Parathyroid adenoma (tissue), 2 donors: ENCODE measurements around the gene NDUFAF2.
"Not testable (repeated sequence)": the region's sequence is repeated elsewhere in the genome, so short reads cannot be mapped to it uniquely, and the experiment has no call there.

Experiments
- H2AFZ ChIP-seq: fragments of 300-600 bp; sonication (generic); one replicate; pipeline ENCODE4 v1.7.0; 2017; ENCODE audit warnings: antibody characterized with exemption, mild to moderate bottlenecking
- H3K27ac ChIP-seq: fragments of 300-600 bp; sonication (generic); one replicate; pipeline ENCODE4 v1.7.0; 2017
- H3K27me3 ChIP-seq: fragments of 300-600 bp; sonication (generic); one replicate; pipeline ENCODE4 v1.7.0; 2017; ENCODE audit warnings: low read length; ENCODE audit not compliant: control insufficient read depth, insufficient read depth
- H3K36me3 ChIP-seq: fragments of 300-600 bp; sonication (generic); one replicate; pipeline ENCODE4 v1.7.0; 2017; ENCODE audit warnings: low read length; ENCODE audit not compliant: control insufficient read depth, insufficient read depth
- H3K4me1 ChIP-seq: fragments of 300-600 bp; sonication (generic); one replicate; pipeline ENCODE4 v1.7.0; 2017; ENCODE audit warnings: control low read depth
- H3K4me2 ChIP-seq: fragments of 300-600 bp; sonication (generic); one replicate; pipeline ENCODE4 v1.7.0; 2017; ENCODE audit warnings: low read length
- H3K4me3 ChIP-seq: fragments of 300-600 bp; sonication (generic); one replicate; pipeline ENCODE4 v1.7.0; 2017; ENCODE audit warnings: low read depth, low read length
- H3K79me2 ChIP-seq: fragments of 300-600 bp; sonication (generic); one replicate; pipeline ENCODE4 v1.7.0; 2017; ENCODE audit warnings: control low read depth
- H3K9ac ChIP-seq: fragments of 300-600 bp; sonication (generic); one replicate; pipeline ENCODE4 v1.7.0; 2017; ENCODE audit warnings: mild to moderate bottlenecking
- H3K9me3 ChIP-seq: fragments of 300-600 bp; sonication (generic); one replicate; pipeline ENCODE4 v1.7.0; 2017; ENCODE audit warnings: low read length; ENCODE audit not compliant: control insufficient read depth
- CTCF ChIP-seq: fragments of 300-600 bp; sonication (generic); IDR thresholded peaks from one replicate; pipeline ENCODE4 v1.7.0; 2017; ENCODE audit warnings: antibody characterized with exemption, mild to moderate bottlenecking
- donor health status: primary hyperparathyroidism.

NDUFAF2 gene

GRCh38 chr5:61087921-61088320, 142.9 kb downstream of the NDUFAF2 start:
- TF ChIP-seq CTCF, result no peak
- H3K27me3 ChIP-seq, result no peaks in the 10 kb centered on the region
- H3K4me1 ChIP-seq, result no peaks in the 10 kb centered on the region
- no peaks in the 10 kb centered on the region for H3K36me3 ChIP-seq
- H3K79me2 ChIP-seq, result peaks cover 3% of the 10 kb centered on the region
- no peak overlapping the region for H2AFZ ChIP-seq
- H3K27ac ChIP-seq, result no peak overlapping the region
- H3K4me3 ChIP-seq, result no peak overlapping the region
- no peak overlapping the region for H3K9ac ChIP-seq
- no peak overlapping the region for H3K4me2 ChIP-seq
- no peaks in the 10 kb centered on the region for H3K9me3 ChIP-seq

- Histone ChIP-seq H3K27ac (no peak overlapping the region), H3K9me3 (no peaks in the 10 kb centered on the region), H3K4me3 (no peak overlapping the region), H3K27me3 (no peaks in the 10 kb centered on the region), H3K4me1 (no peaks in the 10 kb centered on the region), H3K9ac (no peak overlapping the region), H3K36me3 (no peaks in the 10 kb centered on the region), H3K79me2 (peaks cover 3% of the 10 kb centered on the region), H3K4me2 (no peak overlapping the region), H2AFZ (no peak overlapping the region)
- TF ChIP-seq CTCF, result no peak
Measured at GRCh38 chr5:61089351-61089750, 144.3 kb downstream of the NDUFAF2 start.

GRCh38 chr5:61093046-61093771, 148.2 kb downstream of the NDUFAF2 start:
- not testable (repeated sequence) for H3K36me3 ChIP-seq, H3K9ac ChIP-seq, H3K9me3 ChIP-seq, H3K4me1 ChIP-seq, H3K27me3 ChIP-seq, H3K27ac ChIP-seq, H3K79me2 ChIP-seq, H3K4me2 ChIP-seq, H3K4me3 ChIP-seq, H2AFZ ChIP-seq

GRCh38 chr5:61097465-61097864, 152.5 kb downstream of the NDUFAF2 start:
- H3K9ac ChIP-seq, result no peak overlapping the region
- H3K4me1 ChIP-seq, result no peaks in the 10 kb centered on the region
- no peak overlapping the region for H2AFZ ChIP-seq
- H3K27me3 ChIP-seq, result no peaks in the 10 kb centered on the region
- no peak overlapping the region for H3K4me2 ChIP-seq
- no peak overlapping the region for H3K4me3 ChIP-seq
- H3K27ac ChIP-seq, result no peak overlapping the region
- no peaks in the 10 kb centered on the region for H3K79me2 ChIP-seq
- H3K36me3 ChIP-seq, result no peaks in the 10 kb centered on the region
- H3K9me3 ChIP-seq, result no peaks in the 10 kb centered on the region
- TF ChIP-seq CTCF, result no peak

DNA sequence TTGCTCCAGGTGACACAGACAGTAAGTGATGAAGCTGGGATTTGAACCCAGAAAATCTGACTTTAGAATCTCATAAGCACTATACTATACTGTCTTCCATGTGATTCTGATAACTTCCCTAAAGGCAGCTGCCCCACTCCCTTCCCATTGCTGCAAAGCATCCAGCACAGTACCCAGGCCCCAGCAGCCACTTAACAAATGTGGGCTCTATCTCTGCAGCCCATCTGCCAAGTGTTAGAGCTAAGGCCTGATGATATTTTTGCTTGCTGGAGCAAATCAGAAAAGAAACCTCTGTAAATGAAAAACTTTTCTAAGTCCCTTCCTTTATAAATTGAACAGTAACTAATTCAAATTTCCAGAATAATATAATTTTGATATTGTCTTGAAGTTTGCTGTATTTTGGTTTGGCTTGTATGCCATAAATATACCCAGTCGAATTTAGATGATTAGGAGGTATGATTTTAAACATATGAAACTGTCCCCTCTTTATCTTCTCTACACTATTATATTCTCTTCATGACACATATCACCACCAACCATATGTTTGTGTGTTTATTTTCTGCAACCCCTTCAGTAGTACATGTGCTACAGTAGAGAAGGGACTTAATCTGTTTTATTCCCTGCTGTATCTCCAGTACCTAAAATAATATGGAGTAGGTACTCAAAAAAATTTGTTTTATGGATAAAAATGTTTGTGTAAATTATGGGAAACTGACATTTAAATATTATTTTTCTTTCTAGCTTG, 153.4 kb downstream of the NDUFAF2 start:
- no peaks in the 10 kb centered on the region for H3K4me1 ChIP-seq
- H3K27me3 ChIP-seq, result no peaks in the 10 kb centered on the region
- H3K4me2 ChIP-seq, result no peak overlapping the region
- TF ChIP-seq CTCF, result no peak
- no peak overlapping the region for H3K4me3 ChIP-seq
- H3K9ac ChIP-seq, result no peak overlapping the region
- no peaks in the 10 kb centered on the region for H3K36me3 ChIP-seq
- H3K9me3 ChIP-seq, result no peaks in the 10 kb centered on the region
- H3K79me2 ChIP-seq, result no peaks in the 10 kb centered on the region
- no peak overlapping the region for H2AFZ ChIP-seq
- H3K27ac ChIP-seq, result no peak overlapping the region
